Measurements from ENCODE around the gene SMCO3. TPM values are rescaled to one million over a fixed set of nuclear protein-coding genes. Genes with fewer than 3 reads are reported as not detected.

SMCO3 gene
- total and polyA plus RNA-seq, 2 of the 13 experiments (the other 11 are each of a cell fraction or from before 2014, with no cell fraction given): 0.29 to 0.42 TPM

DNA sequence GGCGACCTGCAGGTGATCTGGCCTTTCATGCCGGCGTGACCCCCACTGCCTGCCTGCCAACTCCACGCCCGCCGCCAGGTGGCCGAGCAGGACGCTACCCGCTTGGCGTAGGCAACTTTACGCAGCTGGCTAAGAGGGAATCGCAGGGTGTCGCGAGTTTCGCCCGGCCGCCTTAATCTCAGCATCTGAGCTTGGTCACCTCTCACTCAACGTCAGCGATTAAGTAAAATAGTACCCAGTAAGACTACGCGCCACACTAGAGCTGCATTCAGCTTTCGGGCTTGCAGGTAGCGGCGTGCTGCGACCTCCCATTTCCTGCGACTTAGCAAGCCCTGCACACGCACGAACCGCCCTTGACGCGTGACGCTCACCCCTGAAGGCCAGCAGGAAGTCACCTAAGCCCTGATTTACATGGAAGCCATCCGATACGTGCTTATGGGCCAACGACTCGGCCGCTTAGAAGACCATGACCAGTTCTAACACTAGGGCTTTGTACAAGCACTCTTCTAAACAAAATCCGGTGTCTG lies 44.0 kb downstream of the SMCO3 start (continued):
- TF ChIP-seq ZNF7 (CRISPR knock-in tag; IDR thresholded peaks at IDR 0.05) (no peak), ZNF605 (CRISPR knock-in tag; IDR thresholded peaks at IDR 0.05) (no peak), ISX (CRISPR knock-in tag; conservative IDR thresholded peaks at IDR 0.05) (no peak), MXI1 (IDR thresholded peaks at IDR 0.05; ENCODE audit: borderline replicate concordance, low read depth, low read length) (peak; percentile 45; the same call in 1 of the 3 replicates), FOXA1 (IDR thresholded peaks at IDR 0.05) (no peak), FOXA1 (CRISPR knock-in tag; IDR thresholded peaks at IDR 0.05) (no peak), AKAP8 (CRISPR knock-in tag; IDR thresholded peaks at IDR 0.05) (peak; percentile 51), EP300 (IDR thresholded peaks at IDR 0.05; ENCODE audit: low read depth in 2 of 2, low read length in 2 of 2) (no peak), EP300 (CRISPR knock-in tag; IDR thresholded peaks at IDR 0.05; ENCODE audit: borderline replicate concordance) (no peak)
- TF ChIP-seq, protein P1, sequence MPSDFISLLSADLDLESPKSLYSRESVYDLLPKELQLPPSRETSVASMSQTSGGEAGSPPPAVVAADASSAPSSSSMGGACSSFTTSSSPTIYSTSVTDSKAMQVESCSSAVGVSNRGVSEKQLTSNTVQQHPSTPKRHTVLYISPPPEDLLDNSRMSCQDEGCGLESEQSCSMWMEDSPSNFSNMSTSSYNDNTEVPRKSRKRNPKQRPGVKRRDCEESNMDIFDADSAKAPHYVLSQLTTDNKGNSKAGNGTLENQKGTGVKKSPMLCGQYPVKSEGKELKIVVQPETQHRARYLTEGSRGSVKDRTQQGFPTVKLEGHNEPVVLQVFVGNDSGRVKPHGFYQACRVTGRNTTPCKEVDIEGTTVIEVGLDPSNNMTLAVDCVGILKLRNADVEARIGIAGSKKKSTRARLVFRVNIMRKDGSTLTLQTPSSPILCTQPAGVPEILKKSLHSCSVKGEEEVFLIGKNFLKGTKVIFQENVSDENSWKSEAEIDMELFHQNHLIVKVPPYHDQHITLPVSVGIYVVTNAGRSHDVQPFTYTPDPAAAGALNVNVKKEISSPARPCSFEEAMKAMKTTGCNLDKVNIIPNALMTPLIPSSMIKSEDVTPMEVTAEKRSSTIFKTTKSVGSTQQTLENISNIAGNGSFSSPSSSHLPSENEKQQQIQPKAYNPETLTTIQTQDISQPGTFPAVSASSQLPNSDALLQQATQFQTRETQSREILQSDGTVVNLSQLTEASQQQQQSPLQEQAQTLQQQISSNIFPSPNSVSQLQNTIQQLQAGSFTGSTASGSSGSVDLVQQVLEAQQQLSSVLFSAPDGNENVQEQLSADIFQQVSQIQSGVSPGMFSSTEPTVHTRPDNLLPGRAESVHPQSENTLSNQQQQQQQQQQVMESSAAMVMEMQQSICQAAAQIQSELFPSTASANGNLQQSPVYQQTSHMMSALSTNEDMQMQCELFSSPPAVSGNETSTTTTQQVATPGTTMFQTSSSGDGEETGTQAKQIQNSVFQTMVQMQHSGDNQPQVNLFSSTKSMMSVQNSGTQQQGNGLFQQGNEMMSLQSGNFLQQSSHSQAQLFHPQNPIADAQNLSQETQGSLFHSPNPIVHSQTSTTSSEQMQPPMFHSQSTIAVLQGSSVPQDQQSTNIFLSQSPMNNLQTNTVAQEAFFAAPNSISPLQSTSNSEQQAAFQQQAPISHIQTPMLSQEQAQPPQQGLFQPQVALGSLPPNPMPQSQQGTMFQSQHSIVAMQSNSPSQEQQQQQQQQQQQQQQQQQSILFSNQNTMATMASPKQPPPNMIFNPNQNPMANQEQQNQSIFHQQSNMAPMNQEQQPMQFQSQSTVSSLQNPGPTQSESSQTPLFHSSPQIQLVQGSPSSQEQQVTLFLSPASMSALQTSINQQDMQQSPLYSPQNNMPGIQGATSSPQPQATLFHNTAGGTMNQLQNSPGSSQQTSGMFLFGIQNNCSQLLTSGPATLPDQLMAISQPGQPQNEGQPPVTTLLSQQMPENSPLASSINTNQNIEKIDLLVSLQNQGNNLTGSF (CRISPR knock-in tag; IDR thresholded peaks at IDR 0.05): no peak
- TF ChIP-seq, protein P2, sequence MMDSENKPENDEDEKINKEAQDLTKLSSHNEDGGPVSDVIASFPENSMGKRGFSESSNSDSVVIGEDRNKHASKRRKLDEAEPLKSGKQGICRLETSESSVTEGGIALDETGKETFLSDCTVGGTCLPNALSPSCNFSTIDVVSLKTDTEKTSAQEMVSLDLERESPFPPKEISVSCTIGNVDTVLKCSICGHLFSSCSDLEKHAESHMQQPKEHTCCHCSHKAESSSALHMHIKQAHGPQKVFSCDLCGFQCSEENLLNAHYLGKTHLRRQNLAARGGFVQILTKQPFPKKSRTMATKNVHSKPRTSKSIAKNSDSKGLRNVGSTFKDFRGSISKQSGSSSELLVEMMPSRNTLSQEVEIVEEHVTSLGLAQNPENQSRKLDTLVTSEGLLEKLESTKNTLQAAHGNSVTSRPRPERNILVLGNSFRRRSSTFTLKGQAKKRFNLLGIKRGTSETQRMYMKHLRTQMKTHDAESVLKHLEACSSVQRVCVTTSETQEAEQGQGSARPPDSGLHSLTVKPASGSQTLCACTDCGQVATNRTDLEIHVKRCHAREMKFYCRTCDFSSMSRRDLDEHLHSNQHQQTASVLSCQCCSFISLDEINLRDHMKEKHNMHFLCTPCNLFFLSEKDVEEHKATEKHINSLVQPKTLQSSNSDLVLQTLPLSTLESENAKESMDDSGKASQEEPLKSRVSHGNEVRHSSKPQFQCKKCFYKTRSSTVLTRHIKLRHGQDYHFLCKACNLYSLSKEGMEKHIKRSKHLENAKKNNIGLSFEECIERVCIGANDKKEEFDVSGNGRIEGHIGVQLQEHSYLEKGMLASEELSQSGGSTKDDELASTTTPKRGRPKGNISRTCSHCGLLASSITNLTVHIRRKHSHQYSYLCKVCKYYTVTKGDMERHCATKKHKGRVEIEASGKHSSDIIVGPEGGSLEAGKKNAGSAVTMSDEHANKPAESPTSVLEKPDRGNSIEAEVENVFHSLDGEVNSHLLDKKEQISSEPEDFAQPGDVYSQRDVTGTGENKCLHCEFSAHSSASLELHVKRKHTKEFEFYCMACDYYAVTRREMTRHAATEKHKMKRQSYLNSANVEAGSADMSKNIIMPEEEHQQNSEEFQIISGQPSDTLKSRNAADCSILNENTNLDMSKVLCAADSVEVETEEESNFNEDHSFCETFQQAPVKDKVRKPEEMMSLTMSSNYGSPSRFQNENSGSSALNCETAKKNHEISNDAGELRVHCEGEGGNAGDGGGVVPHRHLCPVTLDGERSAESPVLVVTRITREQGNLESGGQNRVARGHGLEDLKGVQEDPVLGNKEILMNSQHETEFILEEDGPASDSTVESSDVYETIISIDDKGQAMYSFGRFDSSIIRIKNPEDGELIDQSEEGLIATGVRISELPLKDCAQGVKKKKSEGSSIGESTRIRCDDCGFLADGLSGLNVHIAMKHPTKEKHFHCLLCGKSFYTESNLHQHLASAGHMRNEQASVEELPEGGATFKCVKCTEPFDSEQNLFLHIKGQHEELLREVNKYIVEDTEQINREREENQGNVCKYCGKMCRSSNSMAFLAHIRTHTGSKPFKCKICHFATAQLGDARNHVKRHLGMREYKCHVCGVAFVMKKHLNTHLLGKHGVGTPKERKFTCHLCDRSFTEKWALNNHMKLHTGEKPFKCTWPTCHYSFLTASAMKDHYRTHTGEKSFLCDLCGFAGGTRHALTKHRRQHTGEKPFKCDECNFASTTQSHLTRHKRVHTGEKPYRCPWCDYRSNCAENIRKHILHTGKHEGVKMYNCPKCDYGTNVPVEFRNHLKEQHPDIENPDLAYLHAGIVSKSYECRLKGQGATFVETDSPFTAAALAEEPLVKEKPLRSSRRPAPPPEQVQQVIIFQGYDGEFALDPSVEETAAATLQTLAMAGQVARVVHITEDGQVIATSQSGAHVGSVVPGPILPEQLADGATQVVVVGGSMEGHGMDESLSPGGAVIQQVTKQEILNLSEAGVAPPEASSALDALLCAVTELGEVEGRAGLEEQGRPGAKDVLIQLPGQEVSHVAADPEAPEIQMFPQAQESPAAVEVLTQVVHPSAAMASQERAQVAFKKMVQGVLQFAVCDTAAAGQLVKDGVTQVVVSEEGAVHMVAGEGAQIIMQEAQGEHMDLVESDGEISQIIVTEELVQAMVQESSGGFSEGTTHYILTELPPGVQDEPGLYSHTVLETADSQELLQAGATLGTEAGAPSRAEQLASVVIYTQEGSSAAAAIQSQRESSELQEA (CRISPR knock-in tag; IDR thresholded peaks at IDR 0.05; ENCODE audit: not compliant biosample characterization): no peak
- TF ChIP-seq, protein P3, sequence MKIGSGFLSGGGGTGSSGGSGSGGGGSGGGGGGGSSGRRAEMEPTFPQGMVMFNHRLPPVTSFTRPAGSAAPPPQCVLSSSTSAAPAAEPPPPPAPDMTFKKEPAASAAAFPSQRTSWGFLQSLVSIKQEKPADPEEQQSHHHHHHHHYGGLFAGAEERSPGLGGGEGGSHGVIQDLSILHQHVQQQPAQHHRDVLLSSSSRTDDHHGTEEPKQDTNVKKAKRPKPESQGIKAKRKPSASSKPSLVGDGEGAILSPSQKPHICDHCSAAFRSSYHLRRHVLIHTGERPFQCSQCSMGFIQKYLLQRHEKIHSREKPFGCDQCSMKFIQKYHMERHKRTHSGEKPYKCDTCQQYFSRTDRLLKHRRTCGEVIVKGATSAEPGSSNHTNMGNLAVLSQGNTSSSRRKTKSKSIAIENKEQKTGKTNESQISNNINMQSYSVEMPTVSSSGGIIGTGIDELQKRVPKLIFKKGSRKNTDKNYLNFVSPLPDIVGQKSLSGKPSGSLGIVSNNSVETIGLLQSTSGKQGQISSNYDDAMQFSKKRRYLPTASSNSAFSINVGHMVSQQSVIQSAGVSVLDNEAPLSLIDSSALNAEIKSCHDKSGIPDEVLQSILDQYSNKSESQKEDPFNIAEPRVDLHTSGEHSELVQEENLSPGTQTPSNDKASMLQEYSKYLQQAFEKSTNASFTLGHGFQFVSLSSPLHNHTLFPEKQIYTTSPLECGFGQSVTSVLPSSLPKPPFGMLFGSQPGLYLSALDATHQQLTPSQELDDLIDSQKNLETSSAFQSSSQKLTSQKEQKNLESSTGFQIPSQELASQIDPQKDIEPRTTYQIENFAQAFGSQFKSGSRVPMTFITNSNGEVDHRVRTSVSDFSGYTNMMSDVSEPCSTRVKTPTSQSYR (CRISPR knock-in tag; IDR thresholded peaks at IDR 0.05; ENCODE audit: borderline replicate concordance): no peak
